Breast epithelium (tissue), 3 donors: ENCODE measurements around the gene KRT8.

Experiments
- CTCF ChIP-seq, 3 donors: fragments of 450-650 bp; IDR thresholded peaks; one replicate each; pipeline ENCODE4 v1.5.1; 2016 to 2017; ENCODE audit warnings: antibody characterized with exemption in 3 of 3, mild to moderate bottlenecking in 3 of 3, moderate library complexity in 3 of 3
- POLR2AphosphoS5 ChIP-seq, 3 donors: sonication (generic); formaldehyde crosslinking; IDR thresholded peaks; one replicate each; pipeline ENCODE4 v1.6.1; 2017; ENCODE audit warnings: antibody characterized with exemption in 3 of 3

- no peak for TF ChIP-seq CTCF (IDR thresholded peaks at IDR 0.05)
- TF ChIP-seq POLR2AphosphoS5 (IDR thresholded peaks at IDR 0.05) = no peak
Observed at GRCh38 chr12:52909331-52909730, 4.5 kb upstream of the KRT8 start.
